ENCODE measurements around the gene MZT2A.
A peak's percentile ranks its signal among the peaks of the same experiment; 100 is the strongest.
"Not testable (repeated sequence)": the region's sequence is repeated elsewhere in the genome, so short reads cannot be mapped to it uniquely, and the experiment has no call there.

Gene MZT2A, protein sequence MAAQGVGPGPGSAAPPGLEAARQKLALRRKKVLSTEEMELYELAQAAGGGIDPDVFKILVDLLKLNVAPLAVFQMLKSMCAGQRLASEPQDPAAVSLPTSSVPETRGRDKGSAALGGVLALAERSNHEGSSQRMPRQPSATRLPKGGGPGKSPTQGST

GRCh38 chr2:131492015-131492417 is at the start of gene MZT2A:
MZT2A (minus strand) TSS chr2:131492397; CDS start chr2:131492376, 21 bp downstream.
- not testable (repeated sequence) for DNase-seq (ENCODE audit: low read depth in 2 of 3, low spot score in 1 of 3)

GRCh38 chr2:131538856-131539255 is 46.7 kb upstream of the MZT2A start:
- not testable (repeated sequence) for DNase-seq (ENCODE audit: low read depth in 2 of 3, low spot score in 1 of 3)

- DNase-seq (ENCODE audit: low read depth in 2 of 3, low spot score in 1 of 3) = not testable (repeated sequence)
Measured at GRCh38 chr2:131536841-131537240, 44.6 kb upstream of the MZT2A start.

- DNase-seq (ENCODE audit: low read depth in 2 of 3, low spot score in 1 of 3) = not testable (repeated sequence)
Measured at GRCh38 chr2:131535951-131536826, 44.0 kb upstream of the MZT2A start.

GRCh38 chr2:131535526-131535925 is 43.3 kb upstream of the MZT2A start:
- no peak for DNase-seq (ENCODE audit: low read depth in 2 of 3, low spot score in 1 of 3)

- not testable (repeated sequence) for DNase-seq (ENCODE audit: low read depth in 2 of 3, low spot score in 1 of 3)
Measured at GRCh38 chr2:131534965-131535364, 42.8 kb upstream of the MZT2A start.

GRCh38 chr2:131534317-131534672 is 42.1 kb upstream of the MZT2A start:
- not testable (repeated sequence) for DNase-seq (ENCODE audit: low read depth in 2 of 3, low spot score in 1 of 3)

DNA sequence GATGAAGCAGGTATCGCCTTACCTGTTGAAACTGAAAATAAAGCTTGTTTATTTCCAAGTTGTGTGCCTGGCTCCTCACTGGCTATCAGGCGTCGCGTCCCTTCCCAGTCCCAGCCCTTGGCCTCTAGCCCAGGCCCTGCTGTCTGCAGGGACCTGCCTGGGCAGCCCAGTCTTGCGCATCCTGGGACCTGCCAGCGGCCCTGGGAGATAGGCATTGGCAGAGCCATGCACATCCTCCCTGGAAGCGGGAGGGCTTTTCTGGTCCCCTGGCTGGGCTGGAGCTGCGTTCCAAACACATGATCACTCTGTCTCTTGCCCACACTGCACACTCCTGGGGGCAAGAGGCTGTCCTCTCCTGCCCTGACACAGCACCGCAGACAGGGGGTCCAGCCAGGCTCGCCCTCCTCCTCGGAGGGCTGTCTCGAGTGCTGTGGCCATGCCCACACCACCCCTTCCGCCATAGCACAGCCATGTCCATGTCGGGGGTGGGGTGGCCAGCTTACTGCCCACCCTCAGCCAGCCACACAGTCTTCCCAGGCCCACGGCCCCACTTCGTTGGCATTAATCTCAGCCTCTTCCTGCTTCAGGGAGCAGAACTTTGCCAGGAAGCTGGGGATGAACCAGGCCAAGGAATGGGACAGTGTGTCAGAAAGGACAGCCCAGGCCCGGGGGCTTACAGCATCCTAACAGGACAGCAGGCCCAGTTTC is 41.6 kb upstream of the MZT2A start:
- DNase-seq (ENCODE audit: low read depth in 2 of 3, low spot score in 1 of 3) = not testable (repeated sequence)

DNA sequence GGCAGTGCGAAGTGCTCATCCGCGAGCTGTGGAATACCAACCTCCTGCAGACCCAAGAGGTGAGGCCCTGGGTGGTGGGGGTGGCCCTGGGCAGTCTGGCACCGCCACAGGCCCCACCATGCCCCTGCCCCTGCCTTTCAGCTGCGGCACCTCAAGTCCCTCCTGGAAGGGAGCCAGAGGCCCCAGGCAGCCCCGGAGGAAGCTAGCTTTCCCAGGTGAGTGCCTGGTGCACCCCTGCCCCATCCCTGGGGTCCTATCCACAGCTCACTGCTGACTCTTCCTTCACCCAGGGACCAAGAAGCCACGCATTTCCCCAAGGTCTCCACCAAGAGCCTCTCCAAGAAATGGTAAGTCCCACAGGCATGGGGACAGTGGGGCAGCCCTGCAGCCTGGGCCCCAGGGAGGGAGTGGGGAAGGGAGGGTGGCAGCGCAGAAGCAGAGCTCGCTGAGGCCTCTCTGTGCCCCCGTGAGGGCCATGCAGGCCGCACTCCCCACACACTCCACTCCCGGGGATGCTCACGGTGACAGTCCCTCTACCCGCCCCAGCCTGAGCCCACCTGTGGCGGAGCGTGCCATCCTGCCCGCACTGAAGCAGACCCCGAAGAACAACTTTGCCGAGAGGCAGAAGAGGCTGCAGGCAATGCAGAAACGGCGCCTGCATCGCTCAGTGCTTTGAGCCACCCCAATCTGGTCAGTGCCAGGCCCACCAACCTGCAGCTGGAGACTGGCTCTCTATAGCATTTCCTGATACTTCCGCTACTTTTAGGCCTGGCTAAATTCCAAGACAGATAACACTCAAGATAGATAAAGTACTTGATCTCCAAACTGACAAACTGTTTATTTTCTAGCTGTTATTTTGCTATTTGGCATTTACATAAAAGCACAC is 40.8 kb upstream of the MZT2A start:
- not testable (repeated sequence) for DNase-seq (ENCODE audit: low read depth in 2 of 3, low spot score in 1 of 3)

GRCh38 chr2:131531547-131532185 is 39.5 kb upstream of the MZT2A start:
- DNase-seq (ENCODE audit: low read depth in 2 of 3, low spot score in 1 of 3) = not testable (repeated sequence)

DNA sequence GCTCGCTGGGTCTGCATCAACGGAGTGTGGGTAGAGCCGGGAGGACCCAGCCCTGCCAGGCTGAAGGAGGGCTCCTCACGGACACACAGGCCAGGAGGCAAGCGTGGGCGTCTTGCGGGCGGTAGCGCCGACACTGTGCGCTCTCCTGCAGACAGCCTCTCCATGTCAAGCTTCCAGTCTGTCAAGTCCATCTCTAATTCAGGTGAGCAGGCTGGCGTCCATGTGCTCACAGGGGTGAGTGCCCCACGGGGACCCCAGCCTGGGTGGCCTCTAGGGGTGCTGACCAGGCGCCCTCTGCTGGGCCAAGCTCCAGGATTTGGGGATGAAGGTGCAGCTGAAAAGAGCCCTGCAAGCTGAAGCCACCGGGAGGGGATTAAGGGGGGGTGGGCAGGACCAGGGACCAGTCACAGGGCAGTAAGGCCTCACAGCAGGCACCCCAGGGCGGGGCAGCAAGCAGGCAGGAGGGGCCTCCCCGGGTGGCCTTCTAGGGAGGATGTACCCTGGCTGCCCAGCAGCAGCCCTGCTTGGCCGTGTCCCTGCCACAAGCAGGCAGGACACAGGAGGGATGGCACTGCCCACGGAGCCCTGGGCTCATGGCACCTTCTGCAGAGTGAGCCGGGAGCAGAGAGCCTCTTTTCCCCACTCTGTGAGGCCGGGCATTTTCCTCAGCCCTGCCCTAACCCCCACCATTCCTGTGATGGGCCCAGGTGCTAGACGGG is 38.6 kb upstream of the MZT2A start:
- DNase-seq (ENCODE audit: low read depth in 2 of 3, low spot score in 1 of 3) = not testable (repeated sequence)

DNA sequence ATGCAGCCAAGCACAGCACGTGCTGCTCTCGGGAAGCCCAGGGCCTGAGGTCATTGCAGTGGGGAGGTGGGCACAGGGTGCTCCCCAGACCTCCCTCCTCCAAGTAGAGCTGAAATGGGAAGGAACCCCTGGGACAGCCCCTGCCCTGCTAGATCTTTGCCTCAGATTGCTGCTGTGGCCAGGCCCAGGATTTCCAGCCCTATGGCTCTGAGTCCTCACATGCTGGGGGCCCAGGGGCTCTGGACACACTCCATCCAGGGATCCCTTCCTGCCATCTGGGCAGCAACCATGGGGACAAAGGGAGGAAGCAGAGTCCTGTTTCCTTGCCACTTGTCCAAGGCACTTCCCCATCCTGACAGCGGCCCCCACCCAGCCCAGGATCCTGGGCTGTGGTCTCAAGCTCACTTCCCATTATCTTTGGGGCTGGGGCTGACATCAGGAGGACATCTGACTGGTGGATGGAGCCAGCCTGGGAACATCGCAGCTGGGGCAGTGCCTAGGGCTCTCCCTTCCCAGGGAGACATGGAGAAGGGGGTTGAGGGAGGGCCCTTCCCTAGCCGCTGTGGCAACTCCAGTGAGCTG is 37.8 kb upstream of the MZT2A start:
- not testable (repeated sequence) for DNase-seq (ENCODE audit: low read depth in 2 of 3, low spot score in 1 of 3)

GRCh38 chr2:131528981-131529863 is 37.0 kb upstream of the MZT2A start:
- not testable (repeated sequence) for DNase-seq (ENCODE audit: low read depth in 2 of 3, low spot score in 1 of 3)

- peak; percentile 61 to 75 (median 63) for DNase-seq (ENCODE audit: low read depth in 2 of 3, low spot score in 1 of 3)
Measured at GRCh38 chr2:131527131-131528001, 35.2 kb upstream of the MZT2A start, which contains the start of gene CCDC74A. CCDC74A (plus strand) TSS chr2:131527888; CDS start chr2:131527971, 83 bp downstream.

- not testable (repeated sequence) for DNase-seq (ENCODE audit: low read depth in 2 of 3, low spot score in 1 of 3)
Measured at GRCh38 chr2:131525256-131525655, 33.1 kb upstream of the MZT2A start.

GRCh38 chr2:131521961-131522781 is 30.0 kb upstream of the MZT2A start:
- DNase-seq (ENCODE audit: low read depth in 2 of 3, low spot score in 1 of 3) = no peak
